ENCODE measurements around the gene CAD.
"Not testable (repeated sequence)": the region's sequence is repeated elsewhere in the genome, so short reads cannot be mapped to it uniquely, and the experiment has no call there.

CAD gene

GRCh38 chr2:27256855-27257454, 39.8 kb downstream of the CAD start:
- no peak for DNase-seq (ENCODE audit: low read depth)

DNA sequence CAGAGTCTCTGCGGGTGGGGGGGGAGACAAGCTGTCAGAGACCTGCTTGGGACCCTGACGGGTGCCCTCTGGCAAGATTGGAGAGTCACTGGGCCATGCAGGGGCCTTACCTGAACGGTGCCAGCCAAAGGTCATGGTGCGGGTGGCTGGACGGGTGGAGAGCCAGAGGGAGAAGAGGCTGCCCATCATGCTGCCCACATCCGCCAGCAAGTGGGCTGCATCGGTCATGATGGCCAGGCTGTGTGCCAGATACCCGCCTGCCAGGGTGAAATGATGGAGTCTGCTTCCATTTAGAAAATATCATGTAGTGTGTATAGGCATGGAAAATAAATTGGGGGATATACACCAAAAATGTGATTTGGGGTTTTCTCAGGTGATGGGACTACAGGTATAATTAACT, 40.9 kb downstream of the CAD start:
- DNase-seq (ENCODE audit: low read depth), result no peak

DNA sequence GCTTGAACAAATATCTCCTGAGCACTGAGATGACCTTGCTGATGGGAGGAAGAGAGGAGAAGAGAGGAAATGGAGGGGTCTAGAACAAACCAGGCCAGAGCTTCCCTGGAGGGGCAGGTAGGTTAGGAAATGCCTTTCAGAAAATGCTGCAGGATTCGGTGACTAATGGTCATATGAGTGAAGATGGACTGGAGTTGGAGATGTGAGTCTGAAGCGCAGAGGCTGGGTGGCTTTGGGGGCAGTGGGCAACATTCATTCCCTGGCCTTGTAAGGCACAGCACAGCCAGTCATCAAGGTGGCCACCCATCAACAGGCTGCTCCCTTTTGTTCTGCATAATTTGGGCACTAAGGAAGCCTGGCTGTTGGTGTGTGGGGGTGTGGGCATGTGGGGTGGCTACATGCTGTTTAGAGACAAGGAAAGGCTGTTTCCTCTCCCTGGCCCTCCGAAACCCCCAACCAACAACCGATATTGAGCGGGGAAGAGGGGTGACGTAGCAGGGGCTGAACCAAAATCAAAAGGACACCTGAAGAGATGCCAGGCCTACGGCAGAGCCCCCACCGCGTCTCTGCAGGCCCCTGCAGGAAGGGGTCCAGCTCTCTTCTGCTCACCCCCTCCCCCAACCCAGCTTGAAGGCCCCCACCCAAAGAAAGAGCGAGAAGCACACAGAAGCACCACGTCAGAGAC, 44.2 kb downstream of the CAD start:
- no peak for DNase-seq (ENCODE audit: low read depth)

DNA sequence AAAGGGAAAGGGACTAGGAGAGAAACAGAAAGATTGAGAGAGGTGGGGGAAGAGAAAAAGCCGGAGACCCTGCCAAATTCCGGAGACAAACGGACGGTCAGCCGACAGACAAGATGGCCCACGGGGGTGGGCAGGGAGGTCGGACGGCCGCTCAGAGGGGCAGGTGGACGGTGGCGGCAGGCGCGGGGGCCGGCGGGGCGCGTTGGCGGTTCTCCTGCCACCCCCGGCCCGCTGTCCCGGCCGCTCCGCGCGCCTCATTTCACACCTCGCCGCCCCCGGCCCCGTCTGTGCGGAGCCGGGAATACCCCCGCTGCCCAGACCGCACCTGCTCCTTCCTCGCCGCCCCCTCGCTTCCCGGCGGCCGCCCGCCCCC, 44.7 kb downstream of the CAD start:
- no peak for DNase-seq (ENCODE audit: low read depth)

- DNase-seq (ENCODE audit: low read depth), result no peak
Observed at GRCh38 chr2:27262379-27263286, 45.5 kb downstream of the CAD start, which contains the start of gene SLC30A3. TSS of gene SLC30A3 (minus strand) at chr2:27263047. CDS start at chr2:27262906, 141 bp downstream.

- no peak for DNase-seq (ENCODE audit: low read depth)
Observed at GRCh38 chr2:27263287-27264252, 46.4 kb downstream of the CAD start.

GRCh38 chr2:27264253-27264752, 47.1 kb downstream of the CAD start:
- DNase-seq (ENCODE audit: low read depth), result no peak

GRCh38 chr2:27264753-27265535, 47.8 kb downstream of the CAD start:
- DNase-seq (ENCODE audit: low read depth), result no peak

- no peak for DNase-seq (ENCODE audit: low read depth)
Observed at GRCh38 chr2:27265536-27265870, 48.3 kb downstream of the CAD start.

- not testable (repeated sequence) for DNase-seq (ENCODE audit: low read depth)
Observed at GRCh38 chr2:27268296-27268695, 51.1 kb downstream of the CAD start.

- DNase-seq (ENCODE audit: low read depth), result no peak
Observed at GRCh38 chr2:27270131-27270530, 53.0 kb downstream of the CAD start.

GRCh38 chr2:27270670-27271069, 53.5 kb downstream of the CAD start:
- DNase-seq (ENCODE audit: low read depth), result no peak

- no peak for DNase-seq (ENCODE audit: low read depth)
Observed at GRCh38 chr2:27271631-27272340, 54.6 kb downstream of the CAD start.

GRCh38 chr2:27272537-27273522, 55.7 kb downstream of the CAD start:
- DNase-seq (ENCODE audit: low read depth), result not testable (repeated sequence)

DNA sequence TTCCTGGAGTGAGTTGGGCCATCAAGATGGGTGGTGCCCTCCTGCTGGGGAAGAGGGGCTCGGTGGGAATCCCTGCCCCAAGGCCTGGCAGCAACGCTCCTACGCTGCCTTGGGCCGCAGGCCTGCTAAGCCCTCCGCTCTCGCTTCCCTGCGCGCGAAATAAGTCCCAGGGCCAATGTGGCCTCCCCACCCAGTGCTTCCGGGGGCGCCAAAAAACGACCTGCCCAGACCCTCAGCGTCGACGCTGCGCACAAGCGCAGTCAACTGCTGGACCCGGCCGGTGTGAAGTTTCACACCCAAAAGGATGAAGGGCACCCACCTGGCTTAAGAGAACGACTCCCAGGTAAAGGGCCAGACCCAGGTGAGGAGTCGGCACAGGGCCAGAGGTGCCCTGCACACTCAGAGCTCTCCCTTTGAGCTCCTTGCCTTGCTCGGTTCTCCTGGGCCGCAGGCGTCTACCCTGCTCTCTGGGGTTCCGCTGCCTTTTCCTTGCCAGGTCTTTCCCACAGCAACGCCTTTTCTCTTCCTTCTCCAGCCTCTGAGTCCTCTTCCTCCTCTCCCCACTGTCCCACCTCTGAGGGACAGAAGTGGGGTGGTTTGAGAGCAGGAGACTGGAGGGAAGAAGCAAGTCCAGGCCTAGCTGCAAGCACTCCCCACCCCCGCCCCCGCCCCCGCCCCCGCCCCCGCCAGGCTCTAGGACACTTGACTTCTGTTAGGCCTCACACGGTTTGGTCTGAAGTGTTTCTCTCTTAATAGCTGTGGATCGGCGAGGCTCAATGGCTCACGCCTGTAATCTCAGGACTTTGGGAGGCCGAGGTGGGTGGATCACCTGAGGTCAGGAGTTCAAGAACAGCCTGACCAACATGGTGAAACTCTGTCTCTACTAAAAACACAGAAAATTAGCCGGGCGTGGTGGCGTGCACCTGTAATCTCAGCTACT, 58.3 kb downstream of the CAD start, which contains the start of gene DNAJC5G:
Gene DNAJC5G (plus strand): TSS at position 223 of the 940 bp plus-strand sequence. CDS start 1,296 bp downstream, outside the sequence.
- no peak for DNase-seq (ENCODE audit: low read depth)

DNA sequence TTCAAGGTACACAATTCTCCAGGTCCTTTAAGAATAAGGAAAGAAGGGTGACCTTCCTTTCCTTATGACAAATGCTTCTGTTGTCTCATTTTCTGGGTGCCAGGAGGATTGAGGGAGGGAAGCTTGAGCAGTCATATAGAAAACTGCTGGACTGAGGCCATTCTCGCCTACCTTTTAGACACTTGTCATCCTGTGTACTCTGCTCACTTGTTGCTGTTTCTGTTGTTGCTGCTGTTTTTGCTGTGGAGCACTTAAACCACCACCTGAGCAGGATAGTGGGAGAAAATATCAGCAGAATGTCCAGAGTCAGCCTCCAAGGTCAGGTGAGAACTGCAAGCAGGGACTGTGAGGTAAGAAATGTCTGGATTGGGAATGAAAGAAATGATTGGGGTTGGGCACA, 60.8 kb downstream of the CAD start:
- no peak for DNase-seq (ENCODE audit: low read depth)

DNA sequence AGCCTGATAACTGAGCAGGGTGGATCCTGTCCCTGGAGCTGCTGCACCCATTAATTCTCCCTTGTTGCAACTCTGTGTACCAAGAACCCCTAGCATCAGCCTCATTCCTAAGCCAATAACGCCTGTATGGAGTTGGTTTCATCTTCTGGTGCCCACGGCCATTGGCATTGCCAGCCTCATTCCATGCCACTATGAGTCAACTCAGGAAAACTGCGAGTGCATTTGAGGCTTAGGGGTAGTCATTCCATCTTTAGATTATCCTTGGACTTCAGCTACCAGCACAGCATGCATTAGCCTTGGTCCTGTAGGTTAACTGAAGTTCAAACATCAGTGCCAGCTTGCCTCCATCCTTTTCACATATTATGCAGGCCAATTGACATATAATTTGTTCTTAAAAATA, 63.7 kb downstream of the CAD start:
- DNase-seq (ENCODE audit: low read depth), result no peak

- no peak for DNase-seq (ENCODE audit: low read depth)
Observed at GRCh38 chr2:27281442-27281841, 64.3 kb downstream of the CAD start.
